Renal cortex interstitium (tissue), 11 donors: ENCODE measurements around the gene INSC. TPM values are rescaled to one million over a fixed set of nuclear protein-coding genes. Genes with fewer than 3 reads are reported as not detected.

Experiments
- DNase-seq, 11 donors: peaks; one replicate each; pipeline ENCODE4 v3.0.0-alpha.2; 2013; ENCODE audit warnings: low read depth in 9 of 11, low spot score in 4 of 11; ENCODE audit errors: extremely low read depth in 1 of 11
- polyA plus RNA-seq, 3 donors: library from polyadenylated mRNA; unstranded; fragments of 120-200 nt; gene quantifications; one replicate each; pipeline ENCODE4 v1.2.1, GENCODE V29; 2013; ENCODE audit not compliant: insufficient read length in 3 of 3

INSC gene
- polyA plus RNA-seq, 3 donors = 0.33 to 1.3 (median 0.62) TPM

DNA sequence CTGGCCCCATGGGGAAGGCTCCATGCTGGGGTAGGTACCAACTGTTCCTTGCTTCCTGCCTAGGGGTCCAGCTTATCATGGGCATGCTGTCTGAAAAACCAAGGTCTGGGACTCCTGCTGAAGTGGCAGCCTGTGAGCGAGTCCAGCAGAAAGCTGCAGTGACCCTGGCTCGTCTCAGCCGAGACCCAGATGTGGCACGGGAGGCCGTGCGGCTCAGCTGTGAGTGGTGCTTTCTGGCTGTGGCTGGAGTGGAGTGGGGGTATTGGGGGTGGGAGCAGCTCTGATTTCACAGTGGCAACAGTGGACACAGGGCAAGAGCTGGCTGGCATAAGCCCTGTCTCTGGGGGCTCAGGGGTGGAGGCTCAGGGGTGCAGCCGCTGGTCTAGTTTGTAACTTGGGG, 124.1 kb downstream of the INSC start:
- no peak for DNase-seq

DNA sequence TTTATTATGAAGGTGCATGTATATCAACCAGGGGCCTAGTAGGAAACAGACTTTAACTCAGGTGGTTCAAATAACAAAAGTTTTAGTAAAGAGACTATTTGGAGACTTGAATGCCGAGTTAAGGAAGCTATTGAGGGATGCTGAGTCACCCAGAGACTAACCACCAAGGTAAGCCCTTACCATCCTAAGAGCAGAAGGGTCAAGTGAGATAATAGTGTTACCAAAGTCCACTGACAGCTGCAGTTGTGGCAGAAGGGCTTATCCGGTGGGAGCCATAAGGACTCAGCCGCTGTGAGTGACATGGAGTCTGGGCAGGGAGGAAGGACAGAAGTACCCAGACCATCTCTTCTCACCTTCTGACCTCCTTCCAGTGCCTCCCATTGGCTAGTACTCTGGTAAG, 134.0 kb downstream of the INSC start:
- no peak for DNase-seq

DNA sequence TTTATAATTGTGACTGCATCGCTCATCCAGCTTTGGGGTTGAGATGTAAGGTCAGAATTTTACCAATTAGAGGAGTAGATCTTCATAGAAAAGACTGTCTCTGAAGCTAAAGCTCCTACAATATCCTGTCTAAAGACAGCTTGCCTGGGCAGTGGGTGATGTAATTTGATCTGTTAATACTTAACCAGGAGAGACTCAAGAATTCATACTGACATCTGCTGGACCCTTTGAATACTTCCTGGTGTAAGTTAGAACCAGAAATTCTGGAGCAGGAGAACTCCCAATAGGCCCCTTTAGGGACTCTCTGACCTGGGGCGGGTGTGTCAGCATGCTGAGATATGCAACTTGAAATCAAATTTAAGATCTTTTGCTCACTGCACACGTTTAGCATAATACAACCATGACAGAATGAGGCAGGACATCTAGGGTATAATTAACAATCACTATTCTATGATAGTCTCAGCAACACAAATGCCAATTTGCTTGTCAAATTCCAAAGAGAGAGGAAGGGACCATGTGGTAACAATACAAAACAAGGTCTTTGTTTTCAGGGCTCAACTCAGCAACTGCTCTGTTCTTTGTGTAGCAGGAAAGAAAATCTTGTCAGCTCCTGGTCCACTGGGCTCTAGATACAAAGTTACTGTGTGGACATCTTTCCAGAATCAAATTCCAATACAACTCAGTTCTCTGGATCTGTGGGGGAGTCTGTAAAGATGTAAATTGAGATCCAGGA, 143.9 kb downstream of the INSC start:
- DNase-seq = peak in 10 of 11 donors; percentile 13 to 66 (median 30)

DNA sequence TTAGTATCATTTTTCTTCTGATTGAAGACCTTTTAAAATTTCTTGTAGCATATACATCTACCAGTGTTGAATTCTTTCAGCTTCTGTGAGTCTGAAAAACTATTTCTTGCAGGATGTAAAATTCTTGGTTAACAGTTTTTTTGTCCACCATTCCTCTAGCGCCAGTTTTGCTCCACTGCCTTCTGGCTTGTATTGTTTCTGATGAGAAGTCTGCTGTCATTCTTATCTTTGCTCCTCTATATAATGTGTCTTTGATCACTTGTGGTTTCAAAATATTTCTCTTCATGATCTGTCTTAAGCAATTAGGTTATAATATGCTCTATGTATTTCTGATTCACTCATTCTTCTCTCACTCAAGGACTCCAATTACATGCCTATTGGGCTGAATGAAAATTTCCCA, 152.3 kb downstream of the INSC start:
- no peak for DNase-seq

DNA sequence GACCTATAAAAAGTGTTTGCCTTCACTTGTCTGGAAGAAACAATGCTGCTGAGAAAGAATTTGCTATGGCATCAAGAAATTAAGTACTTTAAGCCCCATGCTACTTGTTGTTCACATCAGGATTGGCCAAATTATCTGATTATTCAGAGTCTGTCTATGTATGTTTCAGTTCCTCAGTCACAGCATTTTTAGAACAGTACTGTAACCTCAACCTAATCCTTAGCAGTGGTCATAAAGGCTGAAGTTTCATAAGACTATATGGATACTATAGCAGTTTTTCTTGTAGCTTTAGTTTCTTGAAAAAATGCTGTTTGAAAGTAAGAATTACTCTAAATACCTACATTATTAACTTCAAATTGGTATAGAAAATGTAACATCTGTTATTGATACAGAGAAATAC, 153.9 kb downstream of the INSC start:
- no peak for DNase-seq

DNA sequence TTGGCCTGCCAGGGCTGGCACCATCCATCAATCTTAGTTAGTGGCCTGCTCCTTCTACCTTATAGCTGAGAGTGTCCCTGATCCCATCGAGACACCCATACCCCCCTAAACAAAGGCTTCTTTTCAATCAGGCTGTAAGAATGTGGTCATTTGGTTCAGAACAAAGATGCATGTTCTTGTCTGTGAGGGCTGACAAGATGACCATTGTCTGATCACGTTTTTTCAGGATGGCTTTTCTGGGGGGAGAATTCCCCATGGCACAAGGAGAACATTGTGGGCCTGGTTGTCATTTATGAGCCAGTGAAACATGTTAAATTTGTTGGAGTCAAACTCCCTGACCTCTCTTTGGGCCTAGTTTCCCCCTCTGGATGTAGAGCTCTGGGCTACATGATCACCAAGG, 160.4 kb downstream of the INSC start:
- no peak for DNase-seq

DNA sequence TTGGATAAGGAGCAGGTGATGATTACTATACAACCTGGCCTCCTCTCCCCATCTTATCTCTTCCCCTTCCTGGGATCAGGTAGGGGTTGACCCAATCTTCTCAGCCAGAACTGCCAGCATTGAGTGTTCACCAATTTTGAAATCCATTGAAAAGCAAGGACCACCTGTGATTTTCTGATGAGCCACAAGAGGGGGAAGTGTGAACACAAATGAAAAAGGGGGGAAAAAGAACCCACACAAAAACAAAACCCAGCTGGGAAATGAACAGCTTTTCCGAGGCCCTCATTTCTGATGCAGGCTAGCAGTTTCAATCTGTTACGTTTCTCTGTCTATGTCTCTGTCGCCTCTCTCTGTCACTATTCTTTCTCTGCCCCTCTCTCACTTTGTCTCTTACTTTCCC, 161.9 kb downstream of the INSC start:
- peak in 3 of 11 donors; percentile 13 to 31 (median 22) for DNase-seq

DNA sequence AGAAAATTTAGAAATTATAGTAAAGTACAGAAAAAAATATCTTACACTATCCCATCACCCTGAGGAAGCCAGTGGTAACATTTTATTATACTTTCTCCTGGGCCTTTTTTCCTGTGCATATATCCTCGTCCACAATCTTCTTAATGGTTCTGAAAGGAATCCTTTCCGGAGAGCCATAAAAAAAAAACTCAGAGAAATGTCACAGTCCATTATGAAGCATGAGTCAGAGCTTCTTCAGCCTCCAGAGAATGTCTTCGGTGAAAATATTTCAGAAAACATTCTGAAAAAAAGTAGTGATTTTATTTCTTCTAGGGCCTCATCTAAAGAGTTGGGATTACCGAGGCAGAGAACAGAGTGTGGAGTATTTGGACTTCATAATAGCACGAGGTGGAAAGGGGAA, 163.4 kb downstream of the INSC start:
- no peak for DNase-seq

DNA sequence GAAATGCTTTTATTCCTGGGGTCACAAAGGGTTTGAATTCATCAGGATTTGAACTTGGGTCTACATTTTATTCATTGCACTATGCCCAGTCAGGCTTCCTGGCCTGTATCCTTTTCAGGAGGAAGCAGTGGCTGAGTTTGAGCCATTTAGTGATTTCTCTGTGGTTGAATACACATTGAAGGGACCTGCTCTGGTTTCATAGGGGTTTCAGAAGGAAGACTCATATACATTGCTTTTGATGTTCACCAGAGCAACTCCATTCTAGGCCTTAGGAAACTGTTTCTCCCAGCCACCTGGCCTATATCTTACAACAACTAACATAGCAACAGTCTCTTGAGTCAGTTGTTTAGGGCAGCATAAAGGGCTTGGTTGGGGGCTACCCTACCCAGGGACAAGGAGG, 165.7 kb downstream of the INSC start:
- DNase-seq = no peak

DNA sequence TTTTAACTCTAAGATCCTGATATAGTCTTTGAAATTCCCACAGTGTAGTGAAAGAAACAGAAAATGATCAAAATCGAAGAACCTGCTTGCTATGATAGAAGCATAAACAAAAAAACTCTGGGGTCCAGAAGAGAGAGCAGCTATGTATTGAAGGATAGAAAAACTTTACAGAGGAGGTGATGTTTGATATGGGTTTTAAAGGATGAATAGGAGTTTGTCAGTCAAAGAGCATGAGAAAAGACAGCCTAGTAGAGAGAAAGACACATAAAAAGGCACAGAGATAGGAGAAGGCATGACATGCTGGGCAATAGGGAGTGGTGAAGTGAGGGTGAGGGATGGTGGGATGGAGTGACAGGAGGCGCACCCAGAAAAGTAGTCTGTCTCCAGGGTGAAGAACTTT, 168.0 kb downstream of the INSC start:
- DNase-seq = no peak

DNA sequence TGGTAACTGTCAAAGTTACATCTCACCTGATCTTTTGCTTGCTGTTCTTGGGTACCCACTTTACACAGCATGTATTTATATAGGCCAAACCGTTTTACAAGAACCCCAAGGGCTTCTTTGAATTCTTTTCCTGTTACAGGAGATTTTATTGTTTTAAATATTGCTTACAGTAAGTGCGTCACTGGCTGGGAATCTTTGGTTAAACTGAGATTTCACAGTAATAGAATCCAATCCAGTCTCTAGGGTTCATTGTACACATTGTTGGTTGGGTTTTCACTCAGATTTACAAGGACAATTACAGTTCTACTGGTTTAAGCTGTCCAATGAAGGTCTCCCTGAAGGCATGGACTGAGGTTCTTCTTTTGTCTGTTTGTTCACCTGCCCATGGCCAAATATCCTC, 171.7 kb downstream of the INSC start:
- no peak for DNase-seq

DNA sequence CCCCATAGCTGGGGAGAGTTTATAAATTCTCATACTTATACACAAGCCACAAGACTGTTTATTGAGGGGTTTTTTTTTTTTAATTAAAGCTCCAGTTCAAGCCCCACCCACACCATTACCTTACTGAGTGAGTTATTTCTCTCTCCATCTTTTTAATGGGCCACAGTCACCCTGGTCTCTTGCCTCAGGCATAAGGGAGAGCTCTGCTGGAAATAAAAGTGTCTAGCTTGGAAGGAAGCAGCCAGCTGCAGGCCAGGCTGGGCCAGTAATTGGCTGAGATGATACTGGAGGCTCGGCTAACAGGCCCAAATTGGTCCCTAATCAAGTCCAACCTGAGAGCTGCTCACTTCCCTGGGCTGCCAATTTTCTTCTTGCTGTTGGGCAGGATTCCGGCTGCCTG, 174.1 kb downstream of the INSC start:
- no peak for DNase-seq

DNA sequence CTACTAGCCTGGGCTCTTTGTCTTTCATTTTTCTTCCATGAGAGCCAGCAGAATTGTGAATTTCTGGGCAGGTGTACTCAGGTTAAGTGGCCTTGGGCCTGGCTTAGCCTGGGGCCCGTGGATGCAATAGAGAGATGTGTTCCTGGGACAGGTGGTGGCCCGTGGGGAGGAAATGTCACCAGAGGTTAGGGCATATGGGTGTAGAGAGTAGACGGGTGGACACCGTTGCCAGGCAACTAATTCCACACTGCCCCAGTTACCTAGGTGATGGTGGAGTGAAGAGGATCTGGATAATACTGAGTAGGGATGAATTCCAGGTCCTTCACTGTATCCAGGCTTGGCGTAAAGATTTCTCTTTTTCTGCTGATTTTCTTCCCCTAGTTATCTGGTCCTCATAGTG, 175.0 kb downstream of the INSC start:
- DNase-seq = no peak

DNA sequence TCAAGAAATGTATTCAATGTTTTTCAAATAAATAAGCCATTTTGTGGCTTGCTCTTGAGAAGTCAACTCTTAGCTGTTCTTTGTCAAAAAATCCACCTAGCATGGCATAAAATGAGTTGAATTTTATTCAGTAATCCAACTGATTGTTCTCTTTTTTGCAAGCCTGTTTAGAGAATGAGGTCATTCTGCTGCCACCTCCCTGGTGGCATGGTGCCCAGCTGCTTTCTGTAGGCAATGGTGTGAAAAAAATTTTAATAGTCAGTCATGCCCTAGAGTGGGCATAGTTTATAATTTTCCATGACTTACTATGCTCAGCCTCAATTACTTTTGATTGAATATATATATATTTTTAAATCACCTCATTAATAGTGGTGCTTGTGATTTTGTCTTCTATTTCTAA, 177.2 kb downstream of the INSC start:
- peak in 3 of 11 donors; percentile 7 to 14 (median 8) for DNase-seq

DNA sequence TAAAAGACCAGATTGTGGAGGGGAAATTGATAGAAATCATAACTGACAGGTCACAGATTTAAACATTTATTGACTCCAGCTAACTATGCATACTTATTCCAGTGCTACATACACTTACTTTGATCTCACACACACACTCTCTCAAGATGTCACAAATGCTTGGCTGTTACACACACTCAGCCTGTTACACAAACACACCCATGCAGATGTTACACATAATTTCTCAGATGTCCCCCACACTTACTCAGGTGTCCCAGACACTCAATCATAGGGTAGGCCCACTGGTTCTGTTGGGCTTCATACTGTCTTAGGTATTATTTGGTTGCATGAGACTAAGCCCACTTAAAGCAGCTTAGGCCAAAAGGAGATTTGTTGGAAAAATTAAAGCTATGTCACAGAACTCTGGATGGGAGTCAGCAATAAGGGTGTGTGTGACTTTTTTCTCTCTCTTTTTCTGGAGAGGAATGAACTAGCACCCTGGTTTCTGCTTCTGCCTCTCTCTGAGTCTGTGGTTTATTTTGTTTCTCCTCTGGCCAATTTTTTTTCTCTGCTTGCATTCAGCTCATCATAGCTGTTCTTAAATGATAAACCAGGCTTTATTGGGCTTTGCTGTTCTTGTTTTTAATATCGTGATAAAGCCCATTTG, 179.4 kb downstream of the INSC start:
- no peak for DNase-seq

DNA sequence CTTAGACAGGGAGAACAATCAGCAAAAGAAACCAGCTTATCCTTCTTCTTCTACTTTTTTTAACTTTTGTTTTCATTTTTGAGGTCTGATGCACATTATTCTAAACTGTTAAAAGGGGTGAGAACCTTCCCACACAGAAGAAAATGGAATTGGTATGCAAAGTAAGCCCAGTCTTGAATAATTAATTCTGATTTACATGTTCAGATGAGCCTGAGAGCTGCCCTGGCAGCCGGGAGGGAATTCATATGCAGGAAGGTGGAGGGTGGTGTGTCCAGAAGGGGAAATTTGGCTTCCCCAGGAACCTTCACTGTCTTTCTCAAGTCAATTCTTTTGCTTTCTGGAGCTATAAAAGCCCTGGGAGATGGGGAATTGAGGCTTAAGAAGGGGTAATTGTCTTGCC, 181.0 kb downstream of the INSC start:
- no peak for DNase-seq

Other genes with a start within 250 kb of the INSC start
- 10 to 100 TPM; 19.5 to 24.8 (median 22.5) TPM for gene CYP2R1, start 222.7 kb upstream of the INSC start, polyA plus RNA-seq
- gene CALCA, start 142.6 kb upstream of the INSC start, polyA plus RNA-seq = 10 to 100 TPM; 14.5 to 18.4 (median 15.2) TPM
- 1 to 10 TPM; 3.4 to 5.5 (median 5.0) TPM for gene CALCB, start 41.3 kb upstream of the INSC start, polyA plus RNA-seq